Left lung (tissue), 10 donors: ENCODE data around the gene OTOP3. TPM values are rescaled to one million over a fixed set of nuclear protein-coding genes. Genes with fewer than 3 reads are reported as not detected.

Experiments
- ATAC-seq: fragments of 200-7000 bp; cut with Tn5 transposase; one replicate; pipeline ENCODE4 v1.9.1; 2020; ENCODE audit warnings: moderate library complexity
- DNase-seq, 4 donors: peaks; one replicate each; pipeline ENCODE4 v3.0.0-alpha.2; 2013 to 2020
- H3K27ac ChIP-seq, 2 donors: fragments of 200-600 bp; sonication (generic) in 1 of 2; one replicate each; pipeline versions ENCODE4 v1.5.0 to v1.8.0; 2020 to 2021
- H3K27me3 ChIP-seq, 2 donors: fragments of 200-600 bp; sonication (generic) in 1 of 2; one replicate each; pipeline versions ENCODE4 v1.5.0 to v1.8.0; 2020 to 2021
- H3K36me3 ChIP-seq, 2 donors: fragments of 200-600 bp; sonication (generic) in 1 of 2; one replicate each; pipeline versions ENCODE4 v1.5.0 to v1.8.0; 2020 to 2021
- H3K4me1 ChIP-seq, 2 donors: fragments of 200-600 bp; one replicate each; pipeline ENCODE4 v1.8.0; 2021
- H3K4me3 ChIP-seq, 2 donors: fragments of 200-600 bp; sonication (generic) in 1 of 2; one replicate each; pipeline versions ENCODE4 v1.5.0 to v1.8.0; 2020 to 2021; ENCODE audit warnings: mild to moderate bottlenecking in 1 of 2
- H3K9me3 ChIP-seq, 2 donors: fragments of 200-600 bp; sonication (generic) in 1 of 2; one replicate each; pipeline versions ENCODE4 v1.5.0 to v1.8.0; 2020 to 2021
- CTCF ChIP-seq, 2 donors: fragments of 200-600 bp; sonication (generic) in 1 of 2; IDR thresholded peaks; one replicate each; pipeline versions ENCODE4 v1.5.0 to v1.8.0; 2021; ENCODE audit warnings: antibody characterized with exemption in 2 of 2
- intact Hi-C, 2 donors: fragments of 100-400 bp; cut with DNase I; formaldehyde crosslinking; loops; one replicate each; pipeline versions ENCODE4 v1.11.2 to v1.14.2; 2022
- polyA plus RNA-seq, 6 donors: library from polyadenylated mRNA; unstranded; fragments of 120-200 nt; gene quantifications; one replicate each; pipeline ENCODE4 v1.2.1, GENCODE V29; 2013; ENCODE audit not compliant: insufficient read length in 6 of 6
- total RNA-seq, 2 donors: library from RNA; stranded (reverse); fragmentation: NEBNext Ultra II Directional; extraction: Animal tissue kit (Norgen Biotek cat#: 25700); gene quantifications; one replicate each; pipeline ENCODE4 v1.2.1, GENCODE V29; 2021
- donor health status: DM: no; HTN: yes; CAD: no.
- donor health status: DM: no; HTN: no; CAD: no.

The OTOP3 gene
- total and polyA plus RNA-seq, 8 donors = not detected

DNA sequence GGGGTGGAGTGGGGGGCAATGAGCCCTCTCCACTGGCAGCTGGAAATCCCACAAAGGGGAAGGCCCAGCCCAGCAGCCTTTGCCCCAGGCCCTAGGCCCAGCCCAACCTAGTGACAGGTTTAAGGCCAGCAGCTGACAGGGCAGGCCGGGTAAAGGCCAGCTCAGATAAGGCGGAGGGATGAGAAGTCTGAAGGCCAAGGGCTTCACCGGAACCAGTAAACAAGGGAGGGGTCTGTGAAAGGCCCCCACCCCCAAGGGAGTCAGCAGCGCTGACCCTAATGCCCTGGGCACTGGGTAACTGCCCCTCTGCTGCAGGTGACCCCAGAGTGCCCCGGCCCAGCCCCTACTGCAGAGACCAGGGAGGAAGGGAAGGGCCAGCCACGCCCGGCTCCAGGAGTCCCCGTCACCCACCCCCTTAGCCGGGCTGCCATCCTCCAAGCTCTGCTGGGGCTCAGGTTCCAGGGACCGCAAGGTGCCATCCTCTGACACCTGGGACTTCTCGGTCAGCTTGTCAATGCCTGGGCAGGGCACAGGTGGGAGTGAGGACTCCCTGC, 17.5 kb downstream of the OTOP3 start:
- H3K4me3 ChIP-seq = no peak overlapping the region
- intact Hi-C loops = no loop called here
- ATAC-seq (no peak), DNase-seq (no peak)
- peaks cover 0 to 29% of the 10 kb centered on the region in 2 donors for H3K36me3 ChIP-seq
- no peak overlapping the region for H3K27ac ChIP-seq
- H3K9me3 ChIP-seq = peaks cover 0 to 6% of the 10 kb centered on the region in 2 donors
- H3K27me3 ChIP-seq = peaks cover 0 to 9% of the 10 kb centered on the region in 2 donors
- no peak for TF ChIP-seq CTCF (IDR thresholded peaks at IDR 0.05)
- no peaks in the 10 kb centered on the region for H3K4me1 ChIP-seq

- H3K27me3 ChIP-seq = peaks cover 0 to 7% of the 10 kb centered on the region in 2 donors
- no peak overlapping the region for H3K4me3 ChIP-seq
- intact Hi-C loops = no loop called here
- H3K36me3 ChIP-seq = peaks cover 0 to 29% of the 10 kb centered on the region in 2 donors
- H3K4me1 ChIP-seq = no peaks in the 10 kb centered on the region
- H3K27ac ChIP-seq = no peak overlapping the region
- ATAC-seq = no peak
- peaks cover 0 to 6% of the 10 kb centered on the region in 2 donors for H3K9me3 ChIP-seq
- TF ChIP-seq CTCF (IDR thresholded peaks at IDR 0.05) = no peak
- no peak for DNase-seq
These were observed 18.4 kb downstream of the OTOP3 start for GRCh38 chr17:74954115-74954514.

DNA sequence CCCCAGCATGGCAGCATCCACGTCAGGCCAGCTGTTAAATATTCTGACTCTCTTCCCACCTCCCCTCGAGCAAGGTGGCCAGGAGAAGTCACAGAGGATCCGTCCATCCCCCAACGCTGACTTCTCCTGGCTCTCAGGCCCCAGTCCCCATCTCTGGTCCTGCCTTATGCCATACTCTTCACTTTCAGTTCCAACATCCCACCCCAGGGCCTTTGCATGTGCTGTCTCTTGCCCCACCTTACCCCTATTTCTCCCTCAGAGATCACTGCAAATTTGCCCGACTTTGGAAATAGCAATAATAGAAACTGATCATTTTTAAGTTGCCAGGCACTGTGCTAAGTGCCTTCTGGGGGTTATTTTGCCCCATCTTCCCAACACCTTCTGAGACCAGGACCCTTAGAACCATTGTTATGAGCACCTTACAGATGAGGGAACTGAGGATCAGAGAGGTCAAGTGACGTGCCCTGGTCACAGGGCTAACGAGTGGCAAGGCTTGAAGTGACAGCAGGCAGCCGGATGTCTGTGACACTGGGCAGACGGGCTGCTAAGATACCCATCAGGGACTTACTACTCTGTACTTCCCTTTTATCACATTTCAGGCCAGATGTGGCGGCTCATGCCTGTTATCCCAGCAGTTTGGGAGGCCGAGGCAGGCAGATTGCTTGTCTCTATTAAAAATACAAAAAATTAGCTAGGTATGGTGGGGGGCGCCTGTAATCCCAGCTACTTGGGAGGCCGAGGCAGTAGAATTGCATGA, 19.1 kb downstream of the OTOP3 start:
- Histone ChIP-seq H3K4me1 (no peaks in the 10 kb centered on the region), H3K4me3 (no peak overlapping the region), H3K27me3 (no peaks in the 10 kb centered on the region), H3K9me3 (peaks cover 0 to 6% of the 10 kb centered on the region in 2 donors), H3K27ac (no peak overlapping the region), H3K36me3 (peaks cover 0 to 29% of the 10 kb centered on the region in 2 donors)
- no peak for DNase-seq
- no peak for ATAC-seq
- intact Hi-C loops = no loop called here
- no peak for TF ChIP-seq CTCF (IDR thresholded peaks at IDR 0.05)

DNA sequence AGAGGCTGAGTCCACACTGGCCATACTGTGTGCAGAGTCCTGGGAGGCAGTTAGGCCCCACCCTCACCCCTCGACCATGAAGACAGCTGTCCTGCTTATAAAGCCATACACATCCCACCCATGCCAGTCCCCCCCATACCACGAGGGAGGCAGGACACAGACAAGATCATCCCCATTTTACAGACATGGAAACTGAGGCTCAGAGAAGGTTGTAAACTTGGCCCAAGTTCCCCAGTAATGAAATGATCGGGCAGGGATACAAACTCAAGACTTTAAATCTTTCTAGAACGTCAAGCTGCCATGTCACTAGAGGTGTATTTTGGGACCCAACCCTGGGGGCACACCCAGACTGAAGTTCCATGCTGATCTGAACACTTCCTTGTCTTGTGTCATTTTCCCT, 20.4 kb downstream of the OTOP3 start:
- no peak for TF ChIP-seq CTCF (IDR thresholded peaks at IDR 0.05)
- intact Hi-C loops = no loop called here
- Histone ChIP-seq H3K4me1 (peaks cover 0 to 5% of the 10 kb centered on the region in 2 donors), H3K27ac (no peak overlapping the region), H3K36me3 (peaks cover 0 to 34% of the 10 kb centered on the region in 2 donors), H3K27me3 (no peaks in the 10 kb centered on the region), H3K9me3 (peaks cover 0 to 6% of the 10 kb centered on the region in 2 donors), H3K4me3 (no peak overlapping the region)
- ATAC-seq (no peak), DNase-seq (no peak)

- DNase-seq (peak in 3 of 4 donors; percentile 56 to 94 (median 68)), ATAC-seq (peak; percentile 54)
These were observed 22.4 kb downstream of the OTOP3 start for GRCh38 chr17:74957935-74958740.

More at GRCh38 chr17:74957935-74958740, 22.4 kb downstream of the OTOP3 start:
- Histone ChIP-seq H3K4me1 (peaks cover 0 to 13% of the 10 kb centered on the region in 2 donors), H3K4me3 (no peak overlapping the region), H3K27me3 (no peaks in the 10 kb centered on the region), H3K36me3 (peaks cover 0 to 24% of the 10 kb centered on the region in 2 donors), H3K9me3 (peaks cover 0 to 6% of the 10 kb centered on the region in 2 donors), H3K27ac (no peak overlapping the region)
- TF ChIP-seq CTCF (IDR thresholded peaks at IDR 0.05) = peak; percentile 93 to 98
- intact Hi-C loops = no loop called here
